ENCODE data around the gene ZNF385D. TPM values are rescaled to one million over a fixed set of nuclear protein-coding genes. Genes with fewer than 3 reads are reported as not detected.

ZNF385D gene
- total RNA-seq, 1 experiment from 2014 or later, result not detected

DNA sequence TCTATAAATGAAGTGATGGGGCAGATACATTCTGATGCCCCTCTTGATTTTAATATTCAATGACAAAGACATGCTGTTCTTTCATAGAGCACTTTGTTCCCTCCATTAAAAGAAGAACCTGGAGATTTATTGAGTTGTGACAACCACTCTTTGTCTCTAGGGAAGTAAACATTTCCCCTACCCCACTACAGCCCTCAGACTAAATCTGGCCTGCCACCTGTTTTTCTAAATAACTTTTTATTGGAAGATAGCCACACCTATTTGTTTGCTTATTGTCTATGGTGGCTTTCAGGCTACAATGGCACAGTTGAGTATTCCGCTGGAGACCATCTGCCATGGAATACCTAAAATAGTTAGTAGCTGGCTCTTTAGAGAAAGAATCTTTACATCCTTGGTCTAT is 41.2 kb upstream of the ZNF385D start:
- H3K9me2 ChIP-seq (ENCODE audit: insufficient read depth), result no peaks in the 10 kb centered on the region
- ATAC-seq (no peak), DNase-seq (ENCODE audit: low read depth, low spot score) (no peak)
- H3K27me3 ChIP-seq (ENCODE audit: insufficient read depth, low read length), result no peaks in the 10 kb centered on the region
- H3K27ac ChIP-seq (ENCODE audit: low read depth, low read length), result no peak overlapping the region
- H3K36me3 ChIP-seq (ENCODE audit: control insufficient read depth in 1 of 2, insufficient read depth in 2 of 2, low read length in 2 of 2), result no peaks in the 10 kb centered on the region
- no peaks in the 10 kb centered on the region for H3K4me1 ChIP-seq (ENCODE audit: control insufficient read depth in 1 of 2, insufficient read depth in 2 of 2, low read length in 2 of 2)
- H3K9ac ChIP-seq (ENCODE audit: low read length), result no peak overlapping the region
- H4K20me1 ChIP-seq (ENCODE audit: insufficient read depth), result no peaks in the 10 kb centered on the region
- intact Hi-C loops (cut with micrococcal nuclease), result no loop called here
- no peaks in the 10 kb centered on the region for H3K79me2 ChIP-seq (ENCODE audit: insufficient read depth, low read length)
- H3K4me3 ChIP-seq (replicated peaks in 1 of 2; ENCODE audit: low read depth in 1 of 2, low read length in 2 of 2), result no peak overlapping the region
- no peak overlapping the region for H2AFZ ChIP-seq (ENCODE audit: low read depth, low read length, poor library complexity, severe bottlenecking)
- BruUV-seq (replicated peaks), result no TSS peak
- no peak overlapping the region for H3K4me2 ChIP-seq (ENCODE audit: low read length)
- H3K9me3 ChIP-seq (ENCODE audit: control insufficient read depth in 1 of 2, insufficient read depth in 1 of 2, low read depth in 1 of 2, low read length in 2 of 2), result peaks cover 0 to 12% of the 10 kb centered on the region in 2 experiments; a peak in 2 of 4 replicates
- RAD21 ChIA-PET (ENCODE audit: low non-redundant PET in 1 of 2, low total read pairs in 2 of 2, uncharacterized antibody in 2 of 2, unreplicated experiment in 2 of 2), result no interaction called here
- CTCF ChIA-PET, result no interaction called here
- TF ChIP-seq ELF1 (IDR thresholded peaks at IDR 0.05; ENCODE audit: borderline replicate concordance, low read depth), result no peak
- no peak for TF ChIP-seq ZNF274 (IDR thresholded peaks at IDR 0.05; ENCODE audit: low read depth, low read length)
- TF ChIP-seq SIN3A (IDR thresholded peaks at IDR 0.05; ENCODE audit: low read depth), result no peak
- TF ChIP-seq EZH2 (IDR thresholded peaks at IDR 0.05), result no peak
- TF ChIP-seq CEBPB (IDR thresholded peaks at IDR 0.05; ENCODE audit: low read depth), result no peak
- no peak for TF ChIP-seq EZH2phosphoT487 (IDR thresholded peaks at IDR 0.05; ENCODE audit: borderline replicate concordance)
- no peak for TF ChIP-seq JUND (IDR thresholded peaks at IDR 0.05)
- no peak for TF ChIP-seq TCF7L2 (IDR thresholded peaks at IDR 0.05; ENCODE audit: borderline replicate concordance, extremely low read depth, insufficient read depth, insufficient read length)
- no peak for TF ChIP-seq POLR2AphosphoS5 (IDR thresholded peaks at IDR 0.05; ENCODE audit: low read depth, low read length)
- TF ChIP-seq POLR2A (IDR thresholded peaks at IDR 0.05; ENCODE audit: borderline replicate concordance, extremely low read depth, insufficient read depth, insufficient read length), result no peak
- TF ChIP-seq ZFX (IDR thresholded peaks at IDR 0.05), result no peak
- POLR2A ChIA-PET, result no interaction called here

DNA sequence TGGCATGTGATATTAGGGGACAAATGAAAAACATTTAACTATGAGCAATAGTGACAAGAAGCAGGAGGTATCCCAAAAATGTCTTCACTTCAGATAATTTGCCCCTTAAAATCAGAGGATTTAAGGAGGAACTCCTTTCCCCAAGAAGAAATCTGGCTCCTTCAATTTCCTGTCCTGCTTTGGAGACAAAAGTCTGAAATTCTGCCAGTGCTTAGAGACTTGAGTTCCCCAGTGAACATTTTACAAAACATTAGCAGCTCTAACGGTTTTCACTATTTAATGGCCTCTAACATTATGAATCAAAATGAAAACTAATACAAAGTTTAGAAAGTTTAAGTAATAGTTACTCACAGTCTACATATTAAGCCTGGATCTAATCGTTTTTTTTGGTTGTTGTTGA is 40.3 kb upstream of the ZNF385D start:
- no peak overlapping the region for H3K4me2 ChIP-seq (ENCODE audit: low read length)
- intact Hi-C loops (cut with micrococcal nuclease), result no loop called here
- BruUV-seq (replicated peaks), result no TSS peak
- ChIA-PET RAD21 (ENCODE audit: low non-redundant PET in 1 of 2, low total read pairs in 2 of 2, uncharacterized antibody in 2 of 2, unreplicated experiment in 2 of 2) (no interaction called here), CTCF (no interaction called here), POLR2A (no interaction called here)
- no peaks in the 10 kb centered on the region for H3K27me3 ChIP-seq (ENCODE audit: insufficient read depth, low read length)
- H3K9ac ChIP-seq (ENCODE audit: low read length), result no peak overlapping the region
- no peak overlapping the region for H3K27ac ChIP-seq (ENCODE audit: low read depth, low read length)
- no peak overlapping the region for H2AFZ ChIP-seq (ENCODE audit: low read depth, low read length, poor library complexity, severe bottlenecking)
- H3K9me2 ChIP-seq (ENCODE audit: insufficient read depth), result no peaks in the 10 kb centered on the region
- H3K4me3 ChIP-seq (replicated peaks in 1 of 2; ENCODE audit: low read depth in 1 of 2, low read length in 2 of 2), result no peak overlapping the region
- H3K9me3 ChIP-seq (ENCODE audit: control insufficient read depth in 1 of 2, insufficient read depth in 1 of 2, low read depth in 1 of 2, low read length in 2 of 2), result peaks cover 0 to 6% of the 10 kb centered on the region in 2 experiments; a peak in 2 of 4 replicates
- no peaks in the 10 kb centered on the region for H3K4me1 ChIP-seq (ENCODE audit: control insufficient read depth in 1 of 2, insufficient read depth in 2 of 2, low read length in 2 of 2)
- no peaks in the 10 kb centered on the region for H4K20me1 ChIP-seq (ENCODE audit: insufficient read depth)
- ATAC-seq (no peak), DNase-seq (ENCODE audit: low read depth, low spot score) (no peak)
- H3K79me2 ChIP-seq (ENCODE audit: insufficient read depth, low read length), result no peaks in the 10 kb centered on the region
- no peaks in the 10 kb centered on the region for H3K36me3 ChIP-seq (ENCODE audit: control insufficient read depth in 1 of 2, insufficient read depth in 2 of 2, low read length in 2 of 2)
- no peak for TF ChIP-seq POLR2A (IDR thresholded peaks at IDR 0.05; ENCODE audit: borderline replicate concordance, extremely low read depth, insufficient read depth, insufficient read length)
- TF ChIP-seq SP1 (IDR thresholded peaks at IDR 0.05; ENCODE audit: low read depth), result no peak
- no peak for TF ChIP-seq TCF7L2 (IDR thresholded peaks at IDR 0.05; ENCODE audit: borderline replicate concordance, extremely low read depth, insufficient read depth, insufficient read length)
- TF ChIP-seq, protein P1, sequence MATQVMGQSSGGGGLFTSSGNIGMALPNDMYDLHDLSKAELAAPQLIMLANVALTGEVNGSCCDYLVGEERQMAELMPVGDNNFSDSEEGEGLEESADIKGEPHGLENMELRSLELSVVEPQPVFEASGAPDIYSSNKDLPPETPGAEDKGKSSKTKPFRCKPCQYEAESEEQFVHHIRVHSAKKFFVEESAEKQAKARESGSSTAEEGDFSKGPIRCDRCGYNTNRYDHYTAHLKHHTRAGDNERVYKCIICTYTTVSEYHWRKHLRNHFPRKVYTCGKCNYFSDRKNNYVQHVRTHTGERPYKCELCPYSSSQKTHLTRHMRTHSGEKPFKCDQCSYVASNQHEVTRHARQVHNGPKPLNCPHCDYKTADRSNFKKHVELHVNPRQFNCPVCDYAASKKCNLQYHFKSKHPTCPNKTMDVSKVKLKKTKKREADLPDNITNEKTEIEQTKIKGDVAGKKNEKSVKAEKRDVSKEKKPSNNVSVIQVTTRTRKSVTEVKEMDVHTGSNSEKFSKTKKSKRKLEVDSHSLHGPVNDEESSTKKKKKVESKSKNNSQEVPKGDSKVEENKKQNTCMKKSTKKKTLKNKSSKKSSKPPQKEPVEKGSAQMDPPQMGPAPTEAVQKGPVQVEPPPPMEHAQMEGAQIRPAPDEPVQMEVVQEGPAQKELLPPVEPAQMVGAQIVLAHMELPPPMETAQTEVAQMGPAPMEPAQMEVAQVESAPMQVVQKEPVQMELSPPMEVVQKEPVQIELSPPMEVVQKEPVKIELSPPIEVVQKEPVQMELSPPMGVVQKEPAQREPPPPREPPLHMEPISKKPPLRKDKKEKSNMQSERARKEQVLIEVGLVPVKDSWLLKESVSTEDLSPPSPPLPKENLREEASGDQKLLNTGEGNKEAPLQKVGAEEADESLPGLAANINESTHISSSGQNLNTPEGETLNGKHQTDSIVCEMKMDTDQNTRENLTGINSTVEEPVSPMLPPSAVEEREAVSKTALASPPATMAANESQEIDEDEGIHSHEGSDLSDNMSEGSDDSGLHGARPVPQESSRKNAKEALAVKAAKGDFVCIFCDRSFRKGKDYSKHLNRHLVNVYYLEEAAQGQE (IDR thresholded peaks at IDR 0.05; ENCODE audit: low read depth), result no peak
- TF ChIP-seq POLR2AphosphoS5 (IDR thresholded peaks at IDR 0.05; ENCODE audit: low read depth, low read length), result no peak
- TF ChIP-seq JUND (IDR thresholded peaks at IDR 0.05), result no peak
- TF ChIP-seq RAD21 (IDR thresholded peaks at IDR 0.05; ENCODE audit: low read depth), result no peak
- TF ChIP-seq, protein P2, sequence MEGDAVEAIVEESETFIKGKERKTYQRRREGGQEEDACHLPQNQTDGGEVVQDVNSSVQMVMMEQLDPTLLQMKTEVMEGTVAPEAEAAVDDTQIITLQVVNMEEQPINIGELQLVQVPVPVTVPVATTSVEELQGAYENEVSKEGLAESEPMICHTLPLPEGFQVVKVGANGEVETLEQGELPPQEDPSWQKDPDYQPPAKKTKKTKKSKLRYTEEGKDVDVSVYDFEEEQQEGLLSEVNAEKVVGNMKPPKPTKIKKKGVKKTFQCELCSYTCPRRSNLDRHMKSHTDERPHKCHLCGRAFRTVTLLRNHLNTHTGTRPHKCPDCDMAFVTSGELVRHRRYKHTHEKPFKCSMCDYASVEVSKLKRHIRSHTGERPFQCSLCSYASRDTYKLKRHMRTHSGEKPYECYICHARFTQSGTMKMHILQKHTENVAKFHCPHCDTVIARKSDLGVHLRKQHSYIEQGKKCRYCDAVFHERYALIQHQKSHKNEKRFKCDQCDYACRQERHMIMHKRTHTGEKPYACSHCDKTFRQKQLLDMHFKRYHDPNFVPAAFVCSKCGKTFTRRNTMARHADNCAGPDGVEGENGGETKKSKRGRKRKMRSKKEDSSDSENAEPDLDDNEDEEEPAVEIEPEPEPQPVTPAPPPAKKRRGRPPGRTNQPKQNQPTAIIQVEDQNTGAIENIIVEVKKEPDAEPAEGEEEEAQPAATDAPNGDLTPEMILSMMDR (IDR thresholded peaks at IDR 0.05 in 2 of 3, conservative IDR thresholded peaks at IDR 0.05 in 1 of 3; ENCODE audit: borderline replicate concordance in 1 of 3, insufficient read depth in 1 of 3, low read depth in 2 of 3, low read length in 2 of 3), result no peak
- TF ChIP-seq, protein P3, sequence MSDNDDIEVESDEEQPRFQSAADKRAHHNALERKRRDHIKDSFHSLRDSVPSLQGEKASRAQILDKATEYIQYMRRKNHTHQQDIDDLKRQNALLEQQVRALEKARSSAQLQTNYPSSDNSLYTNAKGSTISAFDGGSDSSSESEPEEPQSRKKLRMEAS (IDR thresholded peaks at IDR 0.05), result no peak
- TF ChIP-seq FOSL1 (IDR thresholded peaks at IDR 0.05; ENCODE audit: low read depth), result no peak
- TF ChIP-seq CBX3 (IDR thresholded peaks at IDR 0.05; ENCODE audit: low read depth), result no peak

Data from HCT116 (cell line).